Neural cell (in vitro differentiated cells): Measurements from ENCODE around the gene OR6V1. TPM values are rescaled to one million over a fixed set of nuclear protein-coding genes. Genes with fewer than 3 reads are reported as not detected.

ENCODE experiments used
- H2AFZ ChIP-seq: fragments of 200-600, 300-800 bp; sonication (generic), shearing (Covaris generic); 2 replicates; pipeline ENCODE4 v1.6.0; 2014; ENCODE audit warnings: low read depth, mild to moderate bottlenecking, antibody characterized with exemption, low read length, moderate library complexity
- H3F3A ChIP-seq: fragments of 200-600 bp; shearing (Covaris generic); 2 replicates; pipeline ENCODE4 v1.6.1; 2016; ENCODE audit warnings: mild to moderate bottlenecking, moderate library complexity, mixed read lengths, antibody characterized with exemption, low read length; ENCODE audit not compliant: insufficient read depth, poor library complexity, severe bottlenecking
- H3K27ac ChIP-seq: fragments of 200-600, 300-800 bp; sonication (generic), shearing (Covaris generic); 2 replicates; pipeline ENCODE4 v1.5.1; 2014; ENCODE audit warnings: mild to moderate bottlenecking, low read length, moderate library complexity
- H3K27me3 ChIP-seq: fragments of 300-800, 200-600 bp; sonication (generic), shearing (Covaris generic); 2 replicates; pipeline ENCODE4 v1.6.0; 2014; ENCODE audit warnings: mild to moderate bottlenecking, low read depth, low read length, moderate library complexity; ENCODE audit not compliant: insufficient read depth
- H3K36me3 ChIP-seq: fragments of 300-800, 200-600 bp; sonication (generic), shearing (Covaris generic); 2 replicates; pipeline ENCODE4 v1.5.1; 2014; ENCODE audit warnings: mild to moderate bottlenecking, antibody characterized with exemption, low read length, moderate library complexity; ENCODE audit not compliant: insufficient read depth
- H3K4me2 ChIP-seq: fragments of 300-800, 200-600 bp; sonication (generic), shearing (Covaris generic); 2 replicates; pipeline ENCODE4 v1.6.0; 2014; ENCODE audit warnings: mild to moderate bottlenecking, low read length
- H3K4me3 ChIP-seq: fragments of 300-800, 200-600 bp; sonication (generic), shearing (Covaris generic); 2 replicates; pipeline ENCODE4 v1.5.1; 2014; ENCODE audit warnings: mild to moderate bottlenecking, low read length, moderate library complexity
- H3K79me2 ChIP-seq: fragments of 200-600 bp; shearing (Covaris generic); replicated peaks from 2 replicates; pipeline ENCODE4 v1.6.0; 2014; ENCODE audit warnings: mild to moderate bottlenecking, low read length, moderate library complexity; ENCODE audit not compliant: insufficient read depth
- H3K9ac ChIP-seq: fragments of 300-800, 200-600 bp; sonication (generic), shearing (Covaris generic); 2 replicates; pipeline ENCODE4 v1.6.1; 2016; ENCODE audit warnings: mild to moderate bottlenecking, low read length, mixed read lengths
- H3K9me2 ChIP-seq: fragments of 200-600 bp; shearing (Covaris generic); 2 replicates; pipeline ENCODE4 v1.6.1; 2016; ENCODE audit warnings: mild to moderate bottlenecking, low read length, mixed read lengths; ENCODE audit not compliant: insufficient read depth
- H3K9me3 ChIP-seq: fragments of 200-600, 300-800 bp; sonication (generic), shearing (Covaris generic); 2 replicates; pipeline ENCODE4 v1.6.1; 2016; ENCODE audit warnings: mild to moderate bottlenecking, mixed run types, low read length, moderate library complexity, mixed read lengths
- H4K20me1 ChIP-seq: fragments of 200-600 bp; shearing (Covaris generic); 2 replicates; pipeline ENCODE4 v1.6.1; 2016; ENCODE audit warnings: mild to moderate bottlenecking, mixed run types; ENCODE audit not compliant: insufficient read depth
- EP300 ChIP-seq: fragments of 450-650 bp; conservative IDR thresholded peaks from 2 replicates; pipeline ENCODE4 v1.6.1; 2014; ENCODE audit warnings: antibody characterized with exemption, mild to moderate bottlenecking, moderate library complexity; ENCODE audit not compliant: poor library complexity, severe bottlenecking
- EZH2 ChIP-seq: fragments of 200-600, 300-800 bp; shearing (Covaris generic), sonication (generic); IDR thresholded peaks from 2 replicates; pipeline ENCODE4 v1.6.1; 2014; ENCODE audit warnings: antibody characterized with exemption, low read length, borderline replicate concordance, mild to moderate bottlenecking; ENCODE audit not compliant: insufficient read depth, poor library complexity, severe bottlenecking
- MXI1 ChIP-seq: fragments of 450-650 bp; conservative IDR thresholded peaks from 2 replicates; pipeline ENCODE4 v1.6.1; 2014; ENCODE audit warnings: antibody characterized with exemption, mild to moderate bottlenecking; ENCODE audit not compliant: poor library complexity, severe bottlenecking
- POLR2AphosphoS5 ChIP-seq: IDR thresholded peaks from 2 replicates; pipeline ENCODE4 v1.6.1; 2012
- RAD21 ChIP-seq: fragments of 450-650 bp; conservative IDR thresholded peaks from 2 replicates; pipeline ENCODE4 v1.6.1; 2014; ENCODE audit warnings: antibody characterized with exemption, mild to moderate bottlenecking, moderate library complexity
- SMC3 ChIP-seq: fragments of 450-650 bp; conservative IDR thresholded peaks from 2 replicates; pipeline ENCODE4 v1.6.1; 2014; ENCODE audit warnings: antibody characterized with exemption, mild to moderate bottlenecking, moderate library complexity; ENCODE audit not compliant: poor library complexity
- TAF1 ChIP-seq: IDR thresholded peaks from 2 replicates; pipeline ENCODE4 v1.6.1; 2012; ENCODE audit warnings: low read depth
- polyA plus RNA-seq: library from polyadenylated mRNA; depleted of rRNA; stranded (reverse); fragments of >200 nt; gene quantifications from 2 replicates; pipeline ENCODE4 v1.2.3, GENCODE V29; 2014
- TF ChIP-seq, protein P1 (sequence below): fragments of 450-650 bp; IDR thresholded peaks from 2 replicates; pipeline ENCODE4 v1.5.1; 2014; ENCODE audit warnings: antibody characterized with exemption, mild to moderate bottlenecking, moderate library complexity; ENCODE audit not compliant: poor library complexity, severe bottlenecking
- TF ChIP-seq, protein P2 (sequence below): IDR thresholded peaks from 2 replicates; pipeline ENCODE4 v1.6.1; 2012; ENCODE audit warnings: borderline replicate concordance

The OR6V1 gene
- polyA plus RNA-seq, 1 donor from 2014 or later = not detected

DNA sequence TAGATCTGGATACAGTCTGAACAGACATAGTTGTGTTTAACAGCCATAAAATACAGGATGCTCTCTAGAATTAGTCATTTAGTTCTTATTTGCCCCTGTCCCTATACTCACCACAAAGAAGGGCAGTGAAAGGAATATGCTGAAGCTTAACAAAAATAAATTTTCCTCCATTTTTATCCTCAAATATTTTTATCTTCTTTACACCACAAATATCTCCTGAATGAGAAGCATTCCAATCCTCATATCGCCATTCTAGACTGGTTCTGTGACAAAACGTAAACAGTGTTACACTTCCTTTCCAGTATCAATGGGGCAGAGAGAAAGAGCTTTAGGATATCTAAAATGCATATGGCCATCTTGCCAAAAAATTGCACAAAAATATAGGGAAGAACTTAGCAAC lies 26.8 kb upstream of the OR6V1 start:
- Histone ChIP-seq H3K4me3 (no peak overlapping the region), H3K9ac (no peak overlapping the region), H4K20me1 (no peaks in the 10 kb centered on the region), H3K36me3 (no peaks in the 10 kb centered on the region), H3K27ac (no peak overlapping the region), H3K27me3 (no peaks in the 10 kb centered on the region), H2AFZ (no peak overlapping the region), H3K9me2 (no peaks in the 10 kb centered on the region), H3F3A (no peaks in the 10 kb centered on the region), H3K9me3 (no peaks in the 10 kb centered on the region), H3K79me2 (no peaks in the 10 kb centered on the region), H3K4me2 (no peak overlapping the region)
- no peak for TF ChIP-seq SMC3
- no peak for TF ChIP-seq TAF1
- no peak for TF ChIP-seq MXI1
- TF ChIP-seq, protein P1, sequence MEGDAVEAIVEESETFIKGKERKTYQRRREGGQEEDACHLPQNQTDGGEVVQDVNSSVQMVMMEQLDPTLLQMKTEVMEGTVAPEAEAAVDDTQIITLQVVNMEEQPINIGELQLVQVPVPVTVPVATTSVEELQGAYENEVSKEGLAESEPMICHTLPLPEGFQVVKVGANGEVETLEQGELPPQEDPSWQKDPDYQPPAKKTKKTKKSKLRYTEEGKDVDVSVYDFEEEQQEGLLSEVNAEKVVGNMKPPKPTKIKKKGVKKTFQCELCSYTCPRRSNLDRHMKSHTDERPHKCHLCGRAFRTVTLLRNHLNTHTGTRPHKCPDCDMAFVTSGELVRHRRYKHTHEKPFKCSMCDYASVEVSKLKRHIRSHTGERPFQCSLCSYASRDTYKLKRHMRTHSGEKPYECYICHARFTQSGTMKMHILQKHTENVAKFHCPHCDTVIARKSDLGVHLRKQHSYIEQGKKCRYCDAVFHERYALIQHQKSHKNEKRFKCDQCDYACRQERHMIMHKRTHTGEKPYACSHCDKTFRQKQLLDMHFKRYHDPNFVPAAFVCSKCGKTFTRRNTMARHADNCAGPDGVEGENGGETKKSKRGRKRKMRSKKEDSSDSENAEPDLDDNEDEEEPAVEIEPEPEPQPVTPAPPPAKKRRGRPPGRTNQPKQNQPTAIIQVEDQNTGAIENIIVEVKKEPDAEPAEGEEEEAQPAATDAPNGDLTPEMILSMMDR = no peak
- no peak for TF ChIP-seq EZH2
- TF ChIP-seq, protein P2, sequence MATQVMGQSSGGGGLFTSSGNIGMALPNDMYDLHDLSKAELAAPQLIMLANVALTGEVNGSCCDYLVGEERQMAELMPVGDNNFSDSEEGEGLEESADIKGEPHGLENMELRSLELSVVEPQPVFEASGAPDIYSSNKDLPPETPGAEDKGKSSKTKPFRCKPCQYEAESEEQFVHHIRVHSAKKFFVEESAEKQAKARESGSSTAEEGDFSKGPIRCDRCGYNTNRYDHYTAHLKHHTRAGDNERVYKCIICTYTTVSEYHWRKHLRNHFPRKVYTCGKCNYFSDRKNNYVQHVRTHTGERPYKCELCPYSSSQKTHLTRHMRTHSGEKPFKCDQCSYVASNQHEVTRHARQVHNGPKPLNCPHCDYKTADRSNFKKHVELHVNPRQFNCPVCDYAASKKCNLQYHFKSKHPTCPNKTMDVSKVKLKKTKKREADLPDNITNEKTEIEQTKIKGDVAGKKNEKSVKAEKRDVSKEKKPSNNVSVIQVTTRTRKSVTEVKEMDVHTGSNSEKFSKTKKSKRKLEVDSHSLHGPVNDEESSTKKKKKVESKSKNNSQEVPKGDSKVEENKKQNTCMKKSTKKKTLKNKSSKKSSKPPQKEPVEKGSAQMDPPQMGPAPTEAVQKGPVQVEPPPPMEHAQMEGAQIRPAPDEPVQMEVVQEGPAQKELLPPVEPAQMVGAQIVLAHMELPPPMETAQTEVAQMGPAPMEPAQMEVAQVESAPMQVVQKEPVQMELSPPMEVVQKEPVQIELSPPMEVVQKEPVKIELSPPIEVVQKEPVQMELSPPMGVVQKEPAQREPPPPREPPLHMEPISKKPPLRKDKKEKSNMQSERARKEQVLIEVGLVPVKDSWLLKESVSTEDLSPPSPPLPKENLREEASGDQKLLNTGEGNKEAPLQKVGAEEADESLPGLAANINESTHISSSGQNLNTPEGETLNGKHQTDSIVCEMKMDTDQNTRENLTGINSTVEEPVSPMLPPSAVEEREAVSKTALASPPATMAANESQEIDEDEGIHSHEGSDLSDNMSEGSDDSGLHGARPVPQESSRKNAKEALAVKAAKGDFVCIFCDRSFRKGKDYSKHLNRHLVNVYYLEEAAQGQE = no peak
- TF ChIP-seq POLR2AphosphoS5 = no peak

DNA sequence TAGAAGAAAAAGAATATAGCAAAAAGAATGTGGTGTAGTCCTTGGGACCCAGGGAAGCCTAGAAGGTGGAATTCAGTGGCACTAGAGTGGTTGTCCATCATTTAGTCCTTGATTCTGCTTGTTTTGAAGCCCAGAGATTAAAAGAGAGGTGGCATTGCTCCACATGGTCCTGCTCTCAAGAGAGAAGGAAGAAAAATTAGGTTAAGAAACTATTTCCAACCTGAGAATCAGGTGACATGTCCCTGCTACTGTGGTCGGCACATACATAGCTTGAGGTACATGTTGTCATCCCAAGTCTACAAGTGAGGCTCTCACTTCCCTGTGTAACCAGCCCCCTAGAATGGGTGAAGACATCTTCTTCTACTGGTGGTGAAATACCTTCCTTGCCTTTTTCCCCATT lies 25.1 kb upstream of the OR6V1 start, which contains the start of gene OR9A2:
Gene OR9A2, minus strand, starts transcription at position 101 of the 400 bp plus-strand sequence. Its CDS starts 0 bp downstream, at position 101.
- Histone ChIP-seq H3K4me2 (no peak within 1 kb of the TSS), H3K27ac (no peak within 1 kb of the TSS)

More for the DNA sequence above, 25.1 kb upstream of the OR6V1 start, which contains the start of gene OR9A2:
- no peak within 1 kb of the TSS for H3K9ac ChIP-seq
- H3K36me3 ChIP-seq = no peaks in the 10 kb centered on the region
- no peaks in the 10 kb centered on the region for H3K9me3 ChIP-seq
- H3K4me3 ChIP-seq = no peak within 1 kb of the TSS
- TF ChIP-seq POLR2AphosphoS5 = no peak
- TF ChIP-seq TAF1 = no peak
- TF ChIP-seq MXI1 = no peak
- TF ChIP-seq EP300 = no peak
- no peak for TF ChIP-seq EZH2
- no peak for TF ChIP-seq RAD21
- TF ChIP-seq SMC3 = no peak
- TF ChIP-seq, protein P1 = no peak
- TF ChIP-seq, protein P2 = no peak
- H4K20me1 ChIP-seq = no peaks in the 10 kb centered on the region
- no peaks in the 10 kb centered on the region for H3F3A ChIP-seq
- H3K27me3 ChIP-seq = no peaks in the 10 kb centered on the region
- H3K9me2 ChIP-seq = no peaks in the 10 kb centered on the region
- H2AFZ ChIP-seq = no peak within 1 kb of the TSS
- H3K79me2 ChIP-seq = no peaks in the 10 kb centered on the region
